Measurements from ENCODE around the gene NUFIP2. TPM values are rescaled to one million over a fixed set of nuclear protein-coding genes. Genes with fewer than 3 reads are reported as not detected.
"Not testable (repeated sequence)": the region's sequence is repeated elsewhere in the genome, so short reads cannot be mapped to it uniquely, and the experiment has no call there.

The NUFIP2 gene
- 37.1 TPM for polyA plus RNA-seq
- long read RNA-seq, donor 1, full-length matches to known transcripts, result 4 of 4 reads
- long read RNA-seq, donor 1, partial matches to known transcripts, result 0 of 4 reads
- long read RNA-seq, donor 1, other reads (novel, unspliced or antisense), result 0 of 4 reads
- long read RNA-seq, donor 2, full-length matches to known transcripts, result 5 of 14 reads
- long read RNA-seq, donor 2, partial matches to known transcripts, result 9 of 14 reads
- long read RNA-seq, donor 2, other reads (novel, unspliced or antisense), result 0 of 14 reads
- long read RNA-seq, donor 3, result 0 reads
- long read RNA-seq, donor 4, result 0 reads
- long read RNA-seq, donor 5, full-length matches to known transcripts, result 6 of 11 reads
- long read RNA-seq, donor 5, partial matches to known transcripts, result 5 of 11 reads
- long read RNA-seq, donor 5, other reads (novel, unspliced or antisense), result 0 of 11 reads
- long read RNA-seq, donor 6, full-length matches to known transcripts, result 6 of 6 reads
- long read RNA-seq, donor 6, partial matches to known transcripts, result 0 of 6 reads
- long read RNA-seq, donor 6, other reads (novel, unspliced or antisense), result 0 of 6 reads
- long read RNA-seq, donor 7, full-length matches to known transcripts, result 4 of 4 reads
- long read RNA-seq, donor 7, partial matches to known transcripts, result 0 of 4 reads
- long read RNA-seq, donor 7, other reads (novel, unspliced or antisense), result 0 of 4 reads
- long read RNA-seq, donor 8, full-length matches to known transcripts, result 6 of 33 reads
- long read RNA-seq, donor 8, partial matches to known transcripts, result 27 of 33 reads
- long read RNA-seq, donor 8, other reads (novel, unspliced or antisense), result 0 of 33 reads
- long read RNA-seq, donor 9, full-length matches to known transcripts, result 4 of 9 reads
- long read RNA-seq, donor 9, partial matches to known transcripts, result 5 of 9 reads
- long read RNA-seq, donor 9, other reads (novel, unspliced or antisense), result 0 of 9 reads
- long read RNA-seq, donor 10, full-length matches to known transcripts, result 9 of 15 reads
- long read RNA-seq, donor 10, partial matches to known transcripts, result 6 of 15 reads
- long read RNA-seq, donor 10, other reads (novel, unspliced or antisense), result 0 of 15 reads
- long read RNA-seq, donor 11, full-length matches to known transcripts, result 5 of 5 reads
- long read RNA-seq, donor 11, partial matches to known transcripts, result 0 of 5 reads
- long read RNA-seq, donor 11, other reads (novel, unspliced or antisense), result 0 of 5 reads

GRCh38 chr17:29293890-29294579 is at the start of gene NUFIP2:
TSS of gene NUFIP2 (minus strand) at chr17:29294148. CDS start at chr17:29294059, 89 bp downstream.
- peak; percentile 99 for DNase-seq
- 0% methylated on average over 1 of the region's 31 CpGs for WGBS (ENCODE audit: insufficient coverage, low lambda C conversion rate)
- peaks cover 9% of the 10 kb centered on the region for H3K4me1 ChIP-seq (ENCODE audit: control insufficient read depth, insufficient read depth, low read length)
- H3K36me3 ChIP-seq (ENCODE audit: control insufficient read depth, insufficient read depth, low read length), result peaks cover under 1% of the 10 kb centered on the region
- H3K27ac ChIP-seq (ENCODE audit: low read length), result peak within 1 kb of the TSS; percentile 96
- peaks cover 3% of the 10 kb centered on the region for H3K9me3 ChIP-seq (ENCODE audit: control insufficient read depth, low read depth, low read length)
- H3K27me3 ChIP-seq (ENCODE audit: control insufficient read depth, insufficient read depth, low read length), result no peaks in the 10 kb centered on the region
- H3K4me3 ChIP-seq (ENCODE audit: low read length), result peak within 1 kb of the TSS; percentile 92

GRCh38 chr17:29342158-29342765 is 48.3 kb upstream of the NUFIP2 start:
- 100% methylated on average over 2 of the region's 11 CpGs for WGBS (ENCODE audit: insufficient coverage, low lambda C conversion rate)
- Histone ChIP-seq H3K27ac (ENCODE audit: low read length) (no peak overlapping the region), H3K4me3 (ENCODE audit: low read length) (no peak overlapping the region), H3K27me3 (ENCODE audit: control insufficient read depth, insufficient read depth, low read length) (no peaks in the 10 kb centered on the region), H3K9me3 (ENCODE audit: control insufficient read depth, low read depth, low read length) (no peaks in the 10 kb centered on the region), H3K4me1 (ENCODE audit: control insufficient read depth, insufficient read depth, low read length) (no peaks in the 10 kb centered on the region), H3K36me3 (ENCODE audit: control insufficient read depth, insufficient read depth, low read length) (no peaks in the 10 kb centered on the region)
- DNase-seq, result no peak

GRCh38 chr17:29341726-29342125 is 47.8 kb upstream of the NUFIP2 start:
- Histone ChIP-seq H3K36me3 (ENCODE audit: control insufficient read depth, insufficient read depth, low read length) (no peaks in the 10 kb centered on the region), H3K27me3 (ENCODE audit: control insufficient read depth, insufficient read depth, low read length) (no peaks in the 10 kb centered on the region), H3K27ac (ENCODE audit: low read length) (no peak overlapping the region), H3K9me3 (ENCODE audit: control insufficient read depth, low read depth, low read length) (no peaks in the 10 kb centered on the region), H3K4me1 (ENCODE audit: control insufficient read depth, insufficient read depth, low read length) (no peaks in the 10 kb centered on the region), H3K4me3 (ENCODE audit: low read length) (no peak overlapping the region)
- WGBS (ENCODE audit: insufficient coverage, low lambda C conversion rate), result no CpG with 5 or more reads among the region's 2 CpGs
- DNase-seq, result no peak

GRCh38 chr17:29339016-29339415 is 45.1 kb upstream of the NUFIP2 start:
- 100% methylated on average over 2 of the region's 9 CpGs for WGBS (ENCODE audit: insufficient coverage, low lambda C conversion rate)
- not testable (repeated sequence) for H3K9me3 ChIP-seq (ENCODE audit: control insufficient read depth, low read depth, low read length); H3K4me3 ChIP-seq (ENCODE audit: low read length); H3K27ac ChIP-seq (ENCODE audit: low read length); H3K4me1 ChIP-seq (ENCODE audit: control insufficient read depth, insufficient read depth, low read length); H3K27me3 ChIP-seq (ENCODE audit: control insufficient read depth, insufficient read depth, low read length); H3K36me3 ChIP-seq (ENCODE audit: control insufficient read depth, insufficient read depth, low read length)
- peak; percentile 17 to 18 for DNase-seq

GRCh38 chr17:29331708-29332085 is 37.7 kb upstream of the NUFIP2 start:
- Histone ChIP-seq H3K9me3 (ENCODE audit: control insufficient read depth, low read depth, low read length) (no peaks in the 10 kb centered on the region), H3K27ac (ENCODE audit: low read length) (no peak overlapping the region), H3K4me1 (ENCODE audit: control insufficient read depth, insufficient read depth, low read length) (no peaks in the 10 kb centered on the region), H3K36me3 (ENCODE audit: control insufficient read depth, insufficient read depth, low read length) (no peaks in the 10 kb centered on the region), H3K4me3 (ENCODE audit: low read length) (no peak overlapping the region), H3K27me3 (ENCODE audit: control insufficient read depth, insufficient read depth, low read length) (no peaks in the 10 kb centered on the region)
- no peak for DNase-seq
- no CpG with 5 or more reads among the region's 1 CpG for WGBS (ENCODE audit: insufficient coverage, low lambda C conversion rate)

DNA sequence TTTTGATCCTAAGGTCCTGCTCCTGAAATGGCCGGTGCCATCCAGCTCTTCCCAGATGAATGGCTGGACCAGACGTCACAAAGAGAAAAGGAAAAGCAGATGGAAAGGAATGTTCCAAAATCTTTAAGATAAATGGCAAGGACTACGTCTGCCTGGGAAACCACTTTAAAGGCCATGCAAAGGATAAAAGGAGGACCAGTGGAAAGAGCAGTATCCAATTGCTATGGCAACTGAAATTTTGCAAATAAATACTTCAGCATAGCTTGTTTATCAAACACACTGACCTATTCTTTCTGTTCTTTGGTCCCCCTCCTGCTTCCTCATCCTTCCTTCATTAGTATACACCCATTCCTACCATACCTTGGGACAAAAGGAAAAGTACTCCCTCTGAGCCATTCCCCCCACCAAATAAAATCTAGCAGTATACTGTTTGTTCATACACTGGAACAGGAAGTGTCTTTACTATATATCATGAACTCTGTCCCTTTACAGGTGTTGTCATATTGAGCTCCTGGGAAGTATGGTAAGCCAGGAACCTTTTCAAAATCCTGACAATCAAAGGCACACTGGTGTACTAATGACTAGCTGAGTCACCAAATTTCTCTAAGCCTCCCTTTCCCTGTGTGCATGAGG is 37.2 kb upstream of the NUFIP2 start:
- Histone ChIP-seq H3K36me3 (ENCODE audit: control insufficient read depth, insufficient read depth, low read length) (no peaks in the 10 kb centered on the region), H3K4me3 (ENCODE audit: low read length) (no peak overlapping the region), H3K4me1 (ENCODE audit: control insufficient read depth, insufficient read depth, low read length) (no peaks in the 10 kb centered on the region), H3K27me3 (ENCODE audit: control insufficient read depth, insufficient read depth, low read length) (no peaks in the 10 kb centered on the region), H3K9me3 (ENCODE audit: control insufficient read depth, low read depth, low read length) (no peaks in the 10 kb centered on the region), H3K27ac (ENCODE audit: low read length) (no peak overlapping the region)
- peak; percentile 14 to 65 for DNase-seq
- 57% methylated on average over 2 of the region's 3 CpGs for WGBS (ENCODE audit: insufficient coverage, low lambda C conversion rate)

- Histone ChIP-seq H3K36me3 (ENCODE audit: control insufficient read depth, insufficient read depth, low read length) (no peaks in the 10 kb centered on the region), H3K27ac (ENCODE audit: low read length) (no peak overlapping the region), H3K27me3 (ENCODE audit: control insufficient read depth, insufficient read depth, low read length) (no peaks in the 10 kb centered on the region), H3K4me1 (ENCODE audit: control insufficient read depth, insufficient read depth, low read length) (no peaks in the 10 kb centered on the region), H3K4me3 (ENCODE audit: low read length) (no peak overlapping the region), H3K9me3 (ENCODE audit: control insufficient read depth, low read depth, low read length) (no peaks in the 10 kb centered on the region)
- no peak for DNase-seq
- no CpG with 5 or more reads among the region's 5 CpGs for WGBS (ENCODE audit: insufficient coverage, low lambda C conversion rate)
Measured at GRCh38 chr17:29327412-29327811, 33.5 kb upstream of the NUFIP2 start.

DNA sequence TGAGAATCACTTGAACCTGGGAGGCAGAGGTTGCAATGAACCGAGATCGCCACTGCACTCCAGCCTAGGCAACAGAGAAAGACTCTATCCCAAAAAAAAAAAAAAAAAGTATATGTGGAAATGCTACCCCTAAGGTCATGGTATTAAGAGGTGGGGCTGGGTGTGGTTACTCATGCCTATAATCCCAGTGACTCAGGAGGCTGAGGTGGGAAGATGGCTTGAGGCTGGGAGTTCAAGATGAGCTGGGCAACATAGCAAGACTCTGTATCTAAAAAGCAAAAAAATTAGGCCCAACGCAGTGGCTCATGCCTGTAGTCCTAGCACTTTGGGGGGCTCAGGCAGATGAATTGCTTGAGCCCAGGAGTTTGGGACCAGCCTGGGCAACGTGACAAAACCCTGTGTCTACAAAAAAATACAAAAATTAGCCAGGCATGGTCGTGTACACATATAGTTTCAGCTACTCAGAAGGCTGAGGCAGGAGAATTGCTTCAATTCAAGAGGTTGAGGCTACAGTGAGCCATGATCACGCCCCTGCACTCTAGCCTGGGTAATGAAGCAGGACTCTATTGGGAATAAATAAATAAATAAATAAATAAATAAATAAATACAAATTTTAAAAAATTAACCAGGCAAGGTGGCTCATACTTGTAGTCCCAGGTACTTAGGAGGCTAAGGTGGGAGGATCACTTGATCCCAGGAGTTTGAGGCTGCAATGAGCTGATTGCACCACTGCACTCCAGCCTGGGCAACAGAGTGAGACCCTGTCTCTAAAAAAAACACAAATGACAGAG is 32.3 kb upstream of the NUFIP2 start:
- H3K9me3 ChIP-seq (ENCODE audit: control insufficient read depth, low read depth, low read length), result no peaks in the 10 kb centered on the region
- WGBS (ENCODE audit: insufficient coverage, low lambda C conversion rate), result 100% methylated on average over 2 of the region's 6 CpGs
- no peak for DNase-seq
- H3K36me3 ChIP-seq (ENCODE audit: control insufficient read depth, insufficient read depth, low read length), result no peaks in the 10 kb centered on the region
- no peaks in the 10 kb centered on the region for H3K27me3 ChIP-seq (ENCODE audit: control insufficient read depth, insufficient read depth, low read length)
- H3K27ac ChIP-seq (ENCODE audit: low read length), result no peak overlapping the region
- no peak overlapping the region for H3K4me3 ChIP-seq (ENCODE audit: low read length)
- H3K4me1 ChIP-seq (ENCODE audit: control insufficient read depth, insufficient read depth, low read length), result no peaks in the 10 kb centered on the region

GRCh38 chr17:29322363-29322762 is 28.4 kb upstream of the NUFIP2 start:
- Histone ChIP-seq H3K27ac (ENCODE audit: low read length) (no peak overlapping the region), H3K4me1 (ENCODE audit: control insufficient read depth, insufficient read depth, low read length) (no peaks in the 10 kb centered on the region), H3K36me3 (ENCODE audit: control insufficient read depth, insufficient read depth, low read length) (no peaks in the 10 kb centered on the region), H3K27me3 (ENCODE audit: control insufficient read depth, insufficient read depth, low read length) (no peaks in the 10 kb centered on the region), H3K4me3 (ENCODE audit: low read length) (no peak overlapping the region), H3K9me3 (ENCODE audit: control insufficient read depth, low read depth, low read length) (no peaks in the 10 kb centered on the region)
- 100% methylated on average over 2 of the region's 2 CpGs for WGBS (ENCODE audit: insufficient coverage, low lambda C conversion rate)
- DNase-seq, result no peak

Data from large intestine (tissue), 12 donors.